ENCODE results near the gene ACTN1.

Gene ACTN1

DNA sequence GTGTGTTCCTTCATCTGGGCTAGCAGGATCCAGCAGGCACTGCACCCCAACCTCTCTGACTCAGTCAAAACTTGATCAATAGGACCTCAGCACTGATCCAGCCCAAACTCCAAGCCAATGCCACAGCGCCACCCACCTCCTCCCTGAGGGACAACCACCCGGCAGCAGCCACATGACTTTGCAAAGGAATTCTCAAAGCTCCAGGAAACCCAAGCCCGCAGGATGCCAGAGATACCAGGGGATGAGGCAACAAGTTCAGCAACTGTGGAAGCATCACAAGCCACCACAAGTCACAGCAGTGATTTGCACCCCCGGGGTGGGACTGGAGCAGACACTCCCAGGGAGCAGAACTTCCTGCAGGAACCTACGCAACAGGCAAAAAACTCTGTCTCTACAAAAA lies 37.3 kb downstream of the ACTN1 start:
- TF ChIP-seq ZNF600 (tag by site-specific recombination; IDR thresholded peaks at IDR 0.05) = peak; percentile 57; the same call in 1 of the 2 replicates
- TF ChIP-seq ZIC2 (tag by site-specific recombination; IDR thresholded peaks at IDR 0.05) = peak; percentile 89
- TF ChIP-seq ZNF837 (tag by site-specific recombination; IDR thresholded peaks at IDR 0.05) = no peak
- TF ChIP-seq INSM2 (tag by site-specific recombination; IDR thresholded peaks at IDR 0.05) = 0 out of 2 replicates have a peak, but pooled peaks have one; percentile 30
- peak; percentile 37; the same call in 1 of the 2 replicates for TF ChIP-seq ZBTB17 (tag by site-specific recombination; IDR thresholded peaks at IDR 0.05)
- no peak for TF ChIP-seq ZNF112 (tag by site-specific recombination; IDR thresholded peaks at IDR 0.05)
- 0 out of 2 replicates have a peak, but pooled peaks have one; percentile 24 for TF ChIP-seq SCRT2 (tag by site-specific recombination; IDR thresholded peaks at IDR 0.05)
- TF ChIP-seq ZNF501 (tag by site-specific recombination; IDR thresholded peaks at IDR 0.05) = no peak
- TF ChIP-seq GFI1B (tag by site-specific recombination; IDR thresholded peaks at IDR 0.05) = no peak
- no peak for TF ChIP-seq ZFP37 (tag by site-specific recombination; IDR thresholded peaks at IDR 0.05)
- TF ChIP-seq ZNF394 (tag by site-specific recombination; IDR thresholded peaks at IDR 0.05; ENCODE audit: borderline replicate concordance) = no peak
- TF ChIP-seq ZNF488 (tag by site-specific recombination; IDR thresholded peaks at IDR 0.05) = no peak
- peak; percentile 87 for TF ChIP-seq GLIS1 (tag by site-specific recombination; IDR thresholded peaks at IDR 0.05)
- TF ChIP-seq, protein P1, sequence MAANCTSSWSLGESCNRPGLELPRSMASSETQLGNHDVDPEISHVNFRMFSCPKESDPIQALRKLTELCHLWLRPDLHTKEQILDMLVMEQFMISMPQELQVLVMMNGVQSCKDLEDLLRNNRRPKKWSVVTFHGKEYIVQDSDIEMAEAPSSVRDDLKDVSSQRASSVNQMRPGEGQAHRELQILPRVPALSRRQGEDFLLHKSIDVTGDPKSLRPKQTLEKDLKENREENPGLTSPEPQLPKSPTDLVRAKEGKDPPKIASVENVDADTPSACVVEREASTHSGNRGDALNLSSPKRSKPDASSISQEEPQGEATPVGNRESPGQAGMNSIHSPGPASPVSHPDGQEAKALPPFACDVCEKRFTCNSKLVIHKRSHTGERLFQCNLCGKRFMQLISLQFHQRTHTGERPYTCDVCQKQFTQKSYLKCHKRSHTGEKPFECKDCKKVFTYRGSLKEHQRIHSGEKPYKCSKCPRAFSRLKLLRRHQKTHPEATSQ (tag by site-specific recombination; IDR thresholded peaks at IDR 0.05) = no peak
- TF ChIP-seq ZNF621 (tag by site-specific recombination; IDR thresholded peaks at IDR 0.05) = no peak
- TF ChIP-seq, protein P2, sequence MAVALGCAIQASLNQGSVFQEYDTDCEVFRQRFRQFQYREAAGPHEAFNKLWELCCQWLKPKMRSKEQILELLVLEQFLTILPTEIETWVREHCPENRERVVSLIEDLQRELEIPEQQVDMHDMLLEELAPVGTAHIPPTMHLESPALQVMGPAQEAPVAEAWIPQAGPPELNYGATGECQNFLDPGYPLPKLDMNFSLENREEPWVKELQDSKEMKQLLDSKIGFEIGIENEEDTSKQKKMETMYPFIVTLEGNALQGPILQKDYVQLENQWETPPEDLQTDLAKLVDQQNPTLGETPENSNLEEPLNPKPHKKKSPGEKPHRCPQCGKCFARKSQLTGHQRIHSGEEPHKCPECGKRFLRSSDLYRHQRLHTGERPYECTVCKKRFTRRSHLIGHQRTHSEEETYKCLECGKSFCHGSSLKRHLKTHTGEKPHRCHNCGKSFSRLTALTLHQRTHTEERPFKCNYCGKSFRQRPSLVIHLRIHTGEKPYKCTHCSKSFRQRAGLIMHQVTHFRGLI (tag by site-specific recombination; IDR thresholded peaks at IDR 0.05) = no peak
- no peak for TF ChIP-seq FEZF1 (tag by site-specific recombination; IDR thresholded peaks at IDR 0.05)
- no peak for TF ChIP-seq KLF7 (tag by site-specific recombination; IDR thresholded peaks at IDR 0.05; ENCODE audit: borderline replicate concordance)
- no peak for TF ChIP-seq ZNF530 (tag by site-specific recombination; IDR thresholded peaks at IDR 0.05; ENCODE audit: low read depth)
- TF ChIP-seq GLIS2 (tag by site-specific recombination; IDR thresholded peaks at IDR 0.05) = peak; percentile 43; the same call in 1 of the 2 replicates
- peak; percentile 74 for TF ChIP-seq SCRT1 (tag by site-specific recombination; IDR thresholded peaks at IDR 0.05; ENCODE audit: borderline replicate concordance)
- TF ChIP-seq, protein P3, sequence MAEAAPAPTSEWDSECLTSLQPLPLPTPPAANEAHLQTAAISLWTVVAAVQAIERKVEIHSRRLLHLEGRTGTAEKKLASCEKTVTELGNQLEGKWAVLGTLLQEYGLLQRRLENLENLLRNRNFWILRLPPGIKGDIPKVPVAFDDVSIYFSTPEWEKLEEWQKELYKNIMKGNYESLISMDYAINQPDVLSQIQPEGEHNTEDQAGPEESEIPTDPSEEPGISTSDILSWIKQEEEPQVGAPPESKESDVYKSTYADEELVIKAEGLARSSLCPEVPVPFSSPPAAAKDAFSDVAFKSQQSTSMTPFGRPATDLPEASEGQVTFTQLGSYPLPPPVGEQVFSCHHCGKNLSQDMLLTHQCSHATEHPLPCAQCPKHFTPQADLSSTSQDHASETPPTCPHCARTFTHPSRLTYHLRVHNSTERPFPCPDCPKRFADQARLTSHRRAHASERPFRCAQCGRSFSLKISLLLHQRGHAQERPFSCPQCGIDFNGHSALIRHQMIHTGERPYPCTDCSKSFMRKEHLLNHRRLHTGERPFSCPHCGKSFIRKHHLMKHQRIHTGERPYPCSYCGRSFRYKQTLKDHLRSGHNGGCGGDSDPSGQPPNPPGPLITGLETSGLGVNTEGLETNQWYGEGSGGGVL (tag by site-specific recombination; IDR thresholded peaks at IDR 0.05) = no peak
- TF ChIP-seq, protein P4, sequence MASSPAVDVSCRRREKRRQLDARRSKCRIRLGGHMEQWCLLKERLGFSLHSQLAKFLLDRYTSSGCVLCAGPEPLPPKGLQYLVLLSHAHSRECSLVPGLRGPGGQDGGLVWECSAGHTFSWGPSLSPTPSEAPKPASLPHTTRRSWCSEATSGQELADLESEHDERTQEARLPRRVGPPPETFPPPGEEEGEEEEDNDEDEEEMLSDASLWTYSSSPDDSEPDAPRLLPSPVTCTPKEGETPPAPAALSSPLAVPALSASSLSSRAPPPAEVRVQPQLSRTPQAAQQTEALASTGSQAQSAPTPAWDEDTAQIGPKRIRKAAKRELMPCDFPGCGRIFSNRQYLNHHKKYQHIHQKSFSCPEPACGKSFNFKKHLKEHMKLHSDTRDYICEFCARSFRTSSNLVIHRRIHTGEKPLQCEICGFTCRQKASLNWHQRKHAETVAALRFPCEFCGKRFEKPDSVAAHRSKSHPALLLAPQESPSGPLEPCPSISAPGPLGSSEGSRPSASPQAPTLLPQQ (tag by site-specific recombination; IDR thresholded peaks at IDR 0.05) = no peak
- TF ChIP-seq ZNF654 (tag by site-specific recombination; IDR thresholded peaks at IDR 0.05; ENCODE audit: low read depth) = 0 out of 2 replicates have a peak, but pooled peaks have one; percentile 5
- H3K4me3 ChIP-seq (ENCODE audit: low read depth, low read length) = no peak overlapping the region
- H3K4me1 ChIP-seq (ENCODE audit: control insufficient read depth, insufficient read depth, low read length) = peaks cover 11% of the 10 kb centered on the region
- no peak overlapping the region for H3K27ac ChIP-seq (ENCODE audit: extremely low read depth, low read depth, low read length)
- no peaks in the 10 kb centered on the region for H3K9me3 ChIP-seq (ENCODE audit: control insufficient read depth, insufficient read depth, low read depth, low read length)
- H3K36me3 ChIP-seq (ENCODE audit: control insufficient read depth in 2 of 2, insufficient read depth in 1 of 2, low read length in 2 of 2) = no peaks in the 10 kb centered on the region
- ChIA-PET POLR2A (interaction anchor here (0.8 kb wide), 1 partner anchor 38 kb away, joined by 3 read pairs; the partner anchor contains the start of gene ACTN1), CTCF (interaction anchor here (0.6 to 5.1 kb wide), 12 partner anchors 13 to 166 kb away, joined by 3 to 41 read pairs (median 5); no protein-coding TSS in a partner anchor)
